NCI-H345 treated with DMSO at 0.1 percent for 48 hours (cell line): Measurements from ENCODE around the gene ZCCHC7.

Experiments
- DNase-seq: peaks from one replicate; lab custom pipeline; 2025; ENCODE audit not compliant: unreplicated experiment; lab: John Stamatoyannopoulos, UW

The ZCCHC7 gene

DNA sequence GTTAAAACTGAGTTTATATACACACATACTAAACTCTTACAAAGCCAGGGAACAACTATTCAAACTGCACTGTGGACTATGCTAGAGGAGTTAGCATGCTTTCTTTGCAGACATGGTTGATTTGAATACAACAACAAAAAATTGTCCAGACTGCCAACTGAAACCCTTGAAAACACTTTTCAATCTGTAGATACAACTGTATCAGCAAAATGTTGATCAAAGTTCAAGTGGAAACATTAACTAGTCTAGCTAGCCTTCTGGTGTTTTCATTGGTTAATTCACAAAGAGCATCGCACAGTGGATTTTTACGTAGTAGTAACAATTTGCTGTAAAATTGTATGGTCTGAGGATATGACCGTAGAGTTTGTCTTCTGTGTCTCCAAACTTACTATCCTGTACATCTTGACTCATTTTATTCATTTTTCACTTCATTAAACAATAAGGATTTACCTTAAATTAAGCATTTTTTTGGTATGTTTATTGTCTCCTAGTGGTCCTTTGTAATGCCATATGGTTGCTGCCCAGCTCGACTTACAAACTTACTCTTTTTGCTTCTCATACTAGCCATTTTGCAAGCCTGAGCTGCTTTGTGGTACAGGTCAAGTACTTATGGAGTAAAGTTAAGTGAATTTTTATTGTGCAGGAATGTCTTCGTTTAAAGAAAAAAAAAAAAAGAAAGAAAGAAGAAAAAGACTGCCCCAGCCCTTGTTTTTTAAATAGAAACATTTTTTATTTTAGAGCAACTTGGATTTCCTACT, 123.4 kb downstream of the ZCCHC7 start:
- DNase-seq = no peak

DNA sequence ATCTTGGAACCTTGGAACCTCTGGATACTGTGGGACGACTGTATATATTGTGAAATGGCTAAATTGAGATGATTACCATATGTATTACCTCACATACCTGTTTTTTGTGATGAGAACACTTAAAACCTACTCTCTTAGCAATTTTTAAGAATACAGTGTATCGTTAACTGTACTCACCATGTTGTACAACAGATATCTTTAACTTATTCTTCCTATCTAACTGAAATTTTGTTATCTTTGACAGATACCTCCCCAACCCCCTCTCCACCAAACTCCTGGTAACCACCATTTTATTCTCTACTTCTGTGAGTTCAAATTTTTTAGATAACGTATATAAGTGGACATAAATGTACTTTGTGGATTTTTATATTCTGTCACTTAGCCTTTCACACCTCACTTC, 126.5 kb downstream of the ZCCHC7 start:
- DNase-seq = no peak

DNA sequence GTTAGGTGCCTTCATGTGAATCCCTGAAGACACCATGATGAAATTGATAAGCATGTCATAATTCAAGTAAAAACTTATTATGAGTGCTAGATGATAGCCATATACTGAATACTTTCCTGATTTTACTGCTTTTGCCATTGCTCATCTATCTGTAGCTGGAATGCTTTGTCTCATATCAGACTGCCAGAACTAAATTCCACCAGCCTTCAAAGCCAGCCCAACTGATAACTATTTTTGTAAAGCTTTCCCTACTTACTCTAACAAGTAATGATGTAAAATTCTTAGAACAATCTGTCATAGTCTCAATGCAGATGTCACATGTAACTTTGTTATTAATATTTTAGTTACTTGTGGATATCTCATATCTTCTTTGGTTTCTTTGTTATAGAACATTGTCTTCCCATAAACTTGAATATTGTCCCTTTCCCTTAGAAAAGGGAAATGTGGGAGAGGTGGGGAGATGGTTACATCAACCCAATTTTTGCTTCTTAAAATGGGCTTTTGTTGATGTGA, 128.3 kb downstream of the ZCCHC7 start:
- DNase-seq = no peak

DNA sequence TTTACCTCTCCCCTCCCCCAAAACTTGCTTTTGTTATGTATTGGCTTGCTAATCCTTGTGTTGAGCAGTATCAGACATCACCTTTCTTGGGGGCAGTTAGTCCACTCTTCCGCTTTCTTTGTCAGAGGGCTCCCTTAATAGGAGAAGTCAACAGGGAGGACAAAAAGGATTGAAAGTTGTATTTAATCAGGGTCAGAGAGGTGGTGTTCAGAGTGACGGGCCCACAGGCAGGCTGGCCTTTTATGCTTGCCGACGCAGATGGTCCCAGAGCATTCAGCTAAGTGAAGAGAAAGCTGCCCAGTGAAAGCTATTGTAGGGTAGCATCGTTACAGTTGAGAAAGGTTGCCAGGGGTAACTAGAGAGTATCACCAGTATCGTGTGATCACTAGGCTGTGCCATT, 131.1 kb downstream of the ZCCHC7 start:
- no peak for DNase-seq

DNA sequence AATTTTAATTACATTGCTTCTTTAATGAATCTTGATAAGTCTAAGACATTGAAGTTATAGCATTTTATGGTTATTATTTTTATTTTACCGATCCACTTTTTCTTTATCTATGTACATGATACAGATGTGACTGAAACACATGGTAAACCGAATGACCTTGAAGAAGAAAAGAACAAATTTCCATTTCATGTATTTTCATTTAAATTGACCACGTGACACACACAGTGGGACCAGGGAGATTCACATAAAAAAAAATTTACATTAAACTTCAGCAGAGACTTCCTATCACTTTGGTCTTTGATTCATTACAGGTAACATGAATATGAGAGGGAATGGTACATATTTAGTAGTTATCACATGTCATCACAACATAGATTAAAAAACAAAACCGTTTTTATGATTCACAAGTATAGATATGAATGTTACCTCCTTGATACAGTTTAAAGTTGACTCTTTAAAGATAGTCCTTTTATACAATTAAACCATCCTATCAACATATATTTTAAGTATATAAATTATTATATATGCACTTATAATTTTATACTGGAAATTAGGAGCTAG, 133.1 kb downstream of the ZCCHC7 start:
- DNase-seq = no peak

DNA sequence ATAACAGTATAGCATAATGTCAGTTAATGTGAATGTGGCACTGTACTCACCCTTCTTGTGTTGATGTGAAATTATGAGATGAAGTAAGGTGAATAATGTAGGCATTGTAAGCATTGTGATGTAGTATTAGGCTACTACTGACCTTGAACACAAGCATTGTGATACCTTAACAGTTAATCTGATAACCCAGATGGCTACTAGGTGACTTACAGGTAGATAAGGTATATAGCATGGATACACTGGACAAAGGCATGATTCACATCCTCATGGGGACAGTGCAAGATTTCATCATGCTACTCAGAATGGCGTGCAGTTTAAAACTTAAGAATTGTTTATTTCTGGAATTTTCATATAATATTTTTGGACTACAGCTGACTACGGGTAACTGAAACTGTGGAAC, 134.8 kb downstream of the ZCCHC7 start:
- no peak for DNase-seq

DNA sequence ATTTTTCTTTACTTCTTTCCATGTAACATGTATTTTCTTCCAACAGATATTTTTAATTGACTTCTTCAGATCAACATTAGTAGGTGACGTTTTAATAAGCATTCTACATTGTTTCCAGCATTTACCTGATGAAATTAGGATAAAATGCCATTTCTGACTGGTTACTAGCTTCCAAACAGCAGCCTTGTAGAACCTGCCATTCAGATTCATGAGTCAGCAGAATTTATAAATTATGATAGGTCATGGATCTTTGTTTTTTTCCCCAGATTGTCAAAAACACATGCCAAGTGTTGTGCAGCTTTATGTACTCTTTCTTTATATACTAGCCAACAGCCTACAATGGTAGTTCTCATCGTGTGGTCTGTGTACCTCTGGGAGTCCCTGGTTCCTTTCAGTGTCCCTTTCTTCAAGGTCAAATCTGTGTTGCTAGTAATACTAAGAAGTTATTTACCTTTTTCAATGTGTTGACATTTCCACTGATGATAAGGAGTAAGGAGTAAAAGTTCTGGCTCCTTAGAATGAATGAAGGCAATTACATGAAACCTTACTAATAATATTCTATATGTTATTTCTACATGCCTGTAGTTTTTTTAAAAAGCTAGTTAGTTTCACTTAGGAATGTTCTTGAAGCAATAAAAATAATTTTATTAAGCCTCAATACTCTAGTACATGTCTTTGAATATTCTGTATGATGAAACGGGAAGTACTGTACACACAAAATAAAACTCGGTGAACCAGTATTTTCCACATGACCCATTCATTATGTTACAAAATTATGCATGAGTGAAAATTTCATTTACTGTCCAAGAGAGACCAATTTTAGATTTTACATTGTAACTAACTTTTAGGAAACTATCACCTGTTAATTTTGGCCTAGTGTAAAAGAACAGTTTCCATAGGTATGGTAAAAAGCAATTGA, 135.8 kb downstream of the ZCCHC7 start:
- DNase-seq = no peak

DNA sequence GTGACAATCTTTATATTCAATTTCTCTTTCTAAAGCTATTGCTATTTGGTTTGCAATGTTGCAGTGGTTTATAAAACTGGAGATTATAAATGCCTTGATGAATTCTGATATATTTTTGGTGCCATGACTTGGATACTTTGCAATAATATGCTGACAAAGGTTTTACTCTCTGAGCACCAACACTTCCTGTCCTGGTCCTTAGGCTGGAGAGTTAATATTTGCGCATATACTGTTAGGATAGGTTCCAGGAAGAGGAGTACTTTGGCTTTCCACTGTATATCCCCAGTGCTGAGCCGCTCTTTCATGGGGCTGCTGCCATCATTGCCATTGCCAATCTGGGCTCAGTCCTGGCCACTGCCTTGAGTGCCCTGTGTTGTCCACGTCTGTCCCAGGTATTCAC, 139.6 kb downstream of the ZCCHC7 start:
- no peak for DNase-seq

DNA sequence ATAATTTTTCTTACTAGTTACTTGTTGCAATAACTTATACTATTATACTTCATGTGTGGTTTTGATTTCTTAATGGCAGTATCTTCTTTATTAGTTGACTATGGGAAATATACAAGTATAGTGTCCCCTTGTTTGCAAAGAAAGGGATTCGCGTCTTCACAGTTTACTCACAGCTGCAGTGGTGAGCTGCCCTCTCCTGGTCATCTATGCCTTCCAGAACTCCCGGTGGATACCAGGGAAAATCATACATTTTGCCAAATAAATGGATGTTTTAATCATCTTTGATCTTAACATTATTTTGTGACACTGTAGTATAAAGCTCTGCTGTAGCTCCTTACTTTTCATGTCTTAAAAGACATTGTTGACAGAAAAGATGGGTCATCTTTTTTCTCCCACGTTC, 142.0 kb downstream of the ZCCHC7 start:
- no peak for DNase-seq

DNA sequence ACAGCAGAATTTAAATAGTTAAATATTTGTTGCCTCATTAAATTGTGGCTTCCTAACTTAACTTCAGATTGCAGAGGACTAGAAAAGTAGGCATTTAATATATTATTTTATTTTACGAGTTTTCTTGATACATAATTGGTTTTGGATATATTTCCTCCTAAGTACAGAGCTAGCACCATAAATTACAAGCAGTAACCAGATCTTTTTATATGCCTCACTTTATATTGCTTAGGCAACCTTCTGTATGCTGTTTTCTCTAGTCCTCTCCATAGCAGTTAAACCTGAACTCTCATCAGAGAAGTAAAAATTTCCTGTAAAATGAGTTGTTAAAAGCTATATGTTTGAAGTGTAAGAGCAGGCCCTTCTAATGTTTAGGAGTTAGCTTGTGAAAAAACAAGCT, 144.2 kb downstream of the ZCCHC7 start:
- DNase-seq = no peak

DNA sequence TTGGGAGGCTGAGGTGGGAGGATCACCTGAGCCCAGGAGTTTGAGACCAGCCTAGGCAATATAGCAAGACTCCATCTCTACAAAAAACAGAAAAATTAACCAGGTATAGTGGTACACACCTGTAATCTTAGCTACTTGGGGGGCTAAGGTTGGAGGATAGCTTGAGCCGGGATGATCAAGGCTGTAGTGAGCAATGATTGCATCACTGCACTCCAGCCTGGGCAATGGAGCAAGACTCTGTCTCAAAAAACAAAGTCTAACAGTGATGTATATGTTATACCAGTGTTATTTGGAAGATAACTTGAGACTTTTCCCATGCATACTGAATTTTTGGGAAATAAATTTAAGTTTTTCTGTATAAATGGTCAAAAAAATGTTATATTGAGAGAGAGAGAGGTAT, 146.3 kb downstream of the ZCCHC7 start:
- no peak for DNase-seq

DNA sequence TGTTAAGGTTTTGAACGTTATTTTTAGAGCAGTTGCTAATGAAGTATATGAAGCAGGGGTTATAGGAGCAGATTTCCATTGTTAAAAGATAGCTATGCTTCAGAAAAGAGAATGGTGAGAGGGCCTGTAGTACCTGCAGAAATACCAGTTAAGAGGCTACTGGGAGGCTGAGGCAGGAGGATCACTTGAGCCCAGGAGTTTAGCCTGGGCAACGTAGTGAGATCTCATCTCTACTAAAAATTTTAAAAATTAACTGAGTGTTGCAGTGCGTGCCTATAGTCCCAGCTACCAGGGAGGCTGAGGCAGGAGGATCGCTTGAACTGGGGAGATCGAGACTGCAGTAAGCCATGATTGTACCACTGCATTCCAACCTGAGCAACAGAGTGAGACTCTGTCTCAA, 148.8 kb downstream of the ZCCHC7 start:
- no peak for DNase-seq

DNA sequence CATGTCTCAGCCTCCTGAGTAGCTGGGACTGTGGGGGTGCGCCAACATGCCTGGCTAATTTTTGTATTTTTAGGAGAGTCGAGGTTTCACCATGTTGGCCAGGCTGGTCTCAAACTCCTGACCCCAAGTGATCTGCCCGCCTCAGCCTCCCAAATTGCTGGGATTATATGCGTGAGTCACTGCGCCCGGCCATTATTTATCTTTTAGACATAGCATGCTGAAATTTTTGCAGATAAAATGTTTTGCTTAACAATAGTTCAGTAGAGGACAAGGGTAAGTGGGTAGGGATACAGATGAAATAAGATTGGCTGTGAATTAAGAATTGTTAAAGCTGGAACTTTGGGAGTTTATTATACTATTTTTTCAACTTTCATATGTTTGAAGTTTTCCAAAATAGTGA, 151.3 kb downstream of the ZCCHC7 start:
- no peak for DNase-seq

DNA sequence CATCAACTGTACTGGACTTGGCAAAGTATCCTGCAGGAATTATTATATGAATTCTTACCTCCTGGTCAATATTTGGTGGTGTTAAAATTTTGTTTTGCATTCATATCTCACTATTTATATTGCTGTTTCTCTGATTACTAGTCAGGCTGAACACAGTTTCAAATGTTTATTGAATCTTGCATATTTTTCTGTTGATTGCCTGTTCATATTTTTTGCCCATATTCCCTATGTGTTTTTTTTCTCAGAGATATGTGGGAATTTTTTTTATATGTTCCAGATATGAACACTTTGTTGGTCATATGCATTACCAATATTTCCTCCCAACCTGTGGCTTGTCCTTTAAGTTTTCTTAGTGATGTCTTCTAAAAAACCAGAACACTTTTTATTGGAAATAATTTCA, 153.2 kb downstream of the ZCCHC7 start:
- DNase-seq = no peak

DNA sequence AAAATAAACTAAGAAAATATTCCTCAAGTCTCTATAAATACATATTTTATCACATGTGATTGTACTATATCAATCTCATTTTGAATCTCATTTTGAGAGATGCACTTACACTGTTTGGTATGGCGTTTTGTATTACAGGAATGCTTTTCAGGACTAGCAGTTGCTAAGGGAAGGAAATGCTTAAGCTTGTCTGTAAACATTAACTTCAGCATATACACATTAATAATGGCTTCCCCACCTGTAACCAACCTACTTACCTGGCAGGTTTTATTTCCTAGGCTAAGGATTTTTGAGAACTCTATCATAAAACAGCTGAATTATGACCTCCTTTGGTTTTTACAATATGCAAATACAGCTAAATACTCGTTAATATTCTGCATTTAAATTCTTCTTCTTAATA, 161.2 kb downstream of the ZCCHC7 start:
- no peak for DNase-seq

DNA sequence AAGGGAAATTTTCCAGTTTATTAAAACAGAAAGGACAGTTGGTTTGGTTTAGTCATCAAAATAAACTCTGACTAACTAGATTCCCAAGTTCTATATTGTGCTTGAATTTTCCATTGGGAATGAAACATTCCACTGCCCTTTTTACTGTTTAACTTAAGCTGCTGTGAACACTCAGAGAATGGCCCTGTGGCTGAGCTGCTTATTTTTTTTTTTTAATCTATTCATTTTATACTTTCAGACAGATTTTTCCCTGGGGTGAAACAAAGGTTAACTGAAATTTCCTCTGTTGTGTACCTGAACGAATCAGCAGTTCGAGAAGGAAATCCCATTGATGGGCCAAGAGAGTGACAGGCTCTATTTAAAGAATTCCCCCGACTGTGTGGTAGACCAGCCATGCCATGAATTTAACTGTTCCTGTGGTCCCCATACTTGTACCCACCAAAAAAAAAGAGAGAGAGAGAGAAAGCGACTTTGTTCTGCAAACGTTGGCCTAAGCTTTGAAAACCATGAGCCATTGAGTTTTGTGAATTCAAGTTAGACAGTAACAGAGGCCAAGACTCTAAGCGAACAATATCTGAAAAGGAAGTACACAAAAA, 163.5 kb downstream of the ZCCHC7 start:
- DNase-seq = no peak

DNA sequence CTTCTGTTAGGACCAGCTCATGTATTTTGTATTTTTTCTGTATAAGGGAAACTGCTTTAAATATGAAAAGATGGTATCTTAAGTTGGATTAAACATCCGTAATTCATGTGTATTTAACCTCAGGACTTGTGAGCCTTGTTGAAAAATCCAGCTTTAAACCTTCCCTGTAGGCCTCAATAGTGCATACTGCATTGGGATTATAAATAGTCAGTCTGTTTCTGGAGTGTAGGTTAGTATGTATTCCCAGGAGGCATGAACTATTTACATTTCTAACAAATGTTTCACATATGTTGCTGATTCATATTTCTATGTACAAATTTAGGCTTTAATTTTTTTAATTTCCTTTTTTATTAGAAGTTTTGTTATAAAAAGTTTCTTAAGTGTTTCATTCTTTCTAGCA, 164.3 kb downstream of the ZCCHC7 start:
- DNase-seq = no peak

DNA sequence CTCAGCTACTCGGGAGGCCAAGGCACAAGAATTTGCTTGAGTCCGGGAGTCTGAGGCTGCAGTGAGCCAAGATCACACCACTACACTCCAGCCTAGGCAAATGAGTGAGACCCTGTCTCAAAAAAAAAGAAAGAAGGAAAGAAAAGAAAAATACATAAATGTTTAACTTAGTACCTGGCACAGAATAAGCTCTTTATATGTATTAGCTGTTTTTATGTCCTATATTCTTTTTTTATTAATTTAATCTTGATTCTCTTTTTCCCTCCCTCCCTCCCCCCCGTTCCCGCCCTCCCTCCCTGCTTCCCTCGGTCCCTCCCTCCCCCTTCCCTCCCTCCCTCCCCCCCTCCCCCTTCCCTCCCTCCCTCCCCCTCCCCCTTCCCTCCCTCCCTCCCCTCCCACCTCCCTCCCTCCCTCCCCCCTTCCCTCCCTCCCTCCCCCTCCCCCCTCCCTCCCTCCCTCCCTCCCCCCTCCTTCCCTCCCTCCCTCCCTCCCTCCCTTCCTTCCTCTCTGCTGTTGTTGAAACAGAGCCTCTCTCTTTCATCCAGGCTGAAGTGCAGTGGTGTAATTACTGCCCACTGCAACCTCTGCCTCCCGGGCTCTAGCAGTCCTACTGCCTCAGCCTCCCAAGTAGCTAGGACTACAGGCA, 166.3 kb downstream of the ZCCHC7 start:
- DNase-seq = no peak

DNA sequence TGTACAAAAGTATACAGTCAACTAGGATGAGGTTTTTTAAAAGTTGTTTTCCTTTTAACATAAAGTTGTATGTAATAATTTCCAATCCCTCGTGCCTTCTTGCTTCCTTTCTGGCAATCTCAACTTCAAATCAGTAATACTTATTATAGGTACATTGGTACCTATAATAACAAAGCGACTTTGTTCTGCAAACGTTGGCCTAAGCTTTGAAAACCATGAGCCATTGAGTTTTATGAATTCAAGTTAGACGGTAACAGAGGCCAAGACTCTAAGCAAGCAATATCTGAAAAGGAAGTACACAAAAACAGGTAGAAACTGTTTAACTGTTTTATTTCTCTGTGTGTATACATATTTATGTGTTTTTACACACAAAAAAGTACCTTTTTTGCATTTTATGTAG, 166.9 kb downstream of the ZCCHC7 start:
- no peak for DNase-seq

DNA sequence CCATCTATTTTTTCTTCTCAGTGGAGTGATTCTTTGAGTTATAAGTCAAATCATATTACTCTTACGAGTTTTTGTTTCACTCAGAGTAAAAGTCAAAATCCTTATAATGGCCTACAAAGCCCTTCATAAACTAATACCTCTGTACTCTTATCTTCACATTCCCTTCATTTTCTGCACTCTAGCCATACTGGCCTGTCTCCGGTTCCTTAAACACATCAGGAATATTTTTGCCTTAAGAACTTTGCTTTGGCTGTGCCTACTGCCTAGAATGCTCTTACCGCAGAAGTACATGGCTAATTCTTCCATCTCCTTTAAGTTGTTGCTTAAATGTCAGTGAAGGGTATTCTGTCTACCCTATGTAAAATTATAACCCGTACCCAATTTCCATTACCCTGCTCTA, 169.3 kb downstream of the ZCCHC7 start:
- DNase-seq = no peak

DNA sequence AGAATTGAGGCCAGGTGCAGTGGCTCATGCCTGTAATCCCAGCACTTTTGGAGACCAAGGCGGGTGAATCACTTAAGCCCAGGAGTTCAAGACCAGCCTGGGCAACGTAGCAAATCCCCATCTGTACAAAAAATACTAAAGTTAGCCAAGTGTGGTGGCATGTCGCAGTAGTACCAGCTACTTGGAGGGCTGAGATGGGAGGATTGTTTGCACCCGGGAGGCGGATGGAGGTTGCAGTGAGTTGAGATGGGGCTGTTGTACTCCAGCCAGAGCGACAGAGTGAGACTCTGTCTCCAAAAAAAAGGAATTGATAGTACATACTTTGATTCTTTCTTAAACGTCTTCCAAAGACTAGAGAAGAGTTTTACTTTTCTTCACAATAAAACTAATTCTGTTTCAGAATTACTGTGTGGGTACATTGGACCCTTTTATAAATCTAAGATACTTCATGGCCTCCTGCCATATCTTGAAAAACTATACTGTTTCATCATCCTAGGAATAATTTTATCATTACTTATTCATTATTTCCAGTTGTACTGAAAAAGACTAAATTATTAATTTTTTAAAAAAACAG, 170.1 kb downstream of the ZCCHC7 start:
- no peak for DNase-seq
